NCI-H146 treated with DMSO at 0.1 percent for 48 hours (cell line): ENCODE results near the gene FBXL2.
"Not testable (repeated sequence)": the region's sequence is repeated elsewhere in the genome, so short reads cannot be mapped to it uniquely, and the experiment has no call there.

Experiments used
- DNase-seq: peaks from one replicate; lab custom pipeline; 2025; ENCODE audit not compliant: unreplicated experiment; lab: John Stamatoyannopoulos, UW

FBXL2 gene

DNA sequence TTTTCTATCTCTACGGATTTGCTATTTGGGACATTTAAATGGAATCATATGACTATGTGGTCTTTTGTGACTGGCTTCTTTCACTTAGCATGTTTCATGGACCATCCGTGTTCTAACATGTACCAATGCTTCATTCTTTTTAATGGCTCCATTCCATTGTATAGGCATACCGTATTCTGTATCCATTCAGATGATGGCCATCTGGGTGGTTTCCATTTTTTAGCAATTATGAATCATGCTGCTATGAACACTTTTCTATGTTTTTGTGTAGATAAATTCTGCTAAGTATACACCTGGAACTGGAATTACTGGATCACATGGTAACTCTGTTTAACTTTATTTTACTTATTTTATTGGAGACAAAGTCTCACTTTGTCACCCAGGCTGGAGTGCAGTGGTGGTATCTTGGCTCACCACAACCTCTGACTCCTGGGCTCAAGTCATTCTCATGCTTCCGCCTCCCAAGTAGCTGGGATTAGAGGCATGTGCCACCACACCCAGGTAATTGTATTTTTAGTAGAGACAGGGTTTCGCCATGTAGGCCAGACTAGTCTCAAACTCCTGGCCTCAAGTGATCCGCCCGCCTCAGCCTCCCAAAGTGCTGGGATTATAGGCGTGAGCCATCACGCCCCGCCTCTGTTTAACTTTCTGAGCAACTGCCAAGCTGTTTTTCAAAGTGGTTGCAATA lies 149.5 kb downstream of the FBXL2 start:
- DNase-seq, result no peak

GRCh38 chr3:33428734-33429133 lies 151.5 kb downstream of the FBXL2 start:
- DNase-seq, result no peak

DNA sequence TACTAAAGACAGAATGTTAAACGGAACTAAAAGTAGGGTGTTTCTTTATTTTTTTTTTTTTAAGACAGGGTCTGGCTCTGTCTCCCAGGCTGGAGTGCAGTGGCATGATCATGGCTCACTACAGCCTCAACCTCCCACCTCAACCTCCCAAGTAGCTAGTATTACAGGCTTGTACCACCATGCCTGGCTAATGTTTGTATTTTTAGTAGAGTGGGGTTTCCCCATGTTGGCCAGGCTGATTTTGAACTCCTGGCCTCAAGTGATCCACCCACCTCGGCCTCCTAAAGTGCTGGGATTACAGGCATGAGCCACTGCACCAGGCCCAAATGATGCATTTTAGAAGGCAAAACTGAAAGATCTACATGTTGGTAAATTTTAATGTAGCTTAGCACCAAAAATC lies 152.1 kb downstream of the FBXL2 start:
- DNase-seq, result not testable (repeated sequence)

DNA sequence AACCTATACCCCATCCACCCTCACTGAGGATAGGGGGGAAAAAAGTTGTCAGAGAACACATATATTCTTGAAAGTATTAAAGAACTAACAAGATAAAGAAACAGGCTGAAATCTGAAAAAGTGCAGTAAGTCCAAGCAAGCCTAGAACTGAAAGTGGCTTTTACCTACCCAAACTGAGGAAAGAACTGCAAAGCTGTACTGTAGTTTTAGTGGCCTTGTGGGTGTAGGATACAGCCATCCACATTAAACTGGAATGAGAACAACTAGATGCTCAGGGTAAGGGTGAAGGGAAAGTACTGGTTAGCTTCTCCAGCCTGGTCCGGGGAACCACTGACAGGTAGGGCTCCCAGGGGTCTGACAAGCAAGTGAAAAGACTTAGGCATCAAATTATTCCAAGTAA lies 152.8 kb downstream of the FBXL2 start:
- no peak for DNase-seq

GRCh38 chr3:33430571-33430970 lies 153.3 kb downstream of the FBXL2 start:
- no peak for DNase-seq

GRCh38 chr3:33433843-33434242 lies 156.6 kb downstream of the FBXL2 start:
- no peak for DNase-seq
